Activated T-cell treated with anti-CD3 and anti-CD28 coated beads for 1 hour (primary cell): Measurements from ENCODE around the gene NAP1L4.
"Not testable (repeated sequence)": the region's sequence is repeated elsewhere in the genome, so short reads cannot be mapped to it uniquely, and the experiment has no call there.

ENCODE experiments used
- DNase-seq: peaks from one replicate; pipeline ENCODE4 v3.0.0-alpha.2; 2020; ENCODE audit warnings: low read depth

NAP1L4 gene

DNA sequence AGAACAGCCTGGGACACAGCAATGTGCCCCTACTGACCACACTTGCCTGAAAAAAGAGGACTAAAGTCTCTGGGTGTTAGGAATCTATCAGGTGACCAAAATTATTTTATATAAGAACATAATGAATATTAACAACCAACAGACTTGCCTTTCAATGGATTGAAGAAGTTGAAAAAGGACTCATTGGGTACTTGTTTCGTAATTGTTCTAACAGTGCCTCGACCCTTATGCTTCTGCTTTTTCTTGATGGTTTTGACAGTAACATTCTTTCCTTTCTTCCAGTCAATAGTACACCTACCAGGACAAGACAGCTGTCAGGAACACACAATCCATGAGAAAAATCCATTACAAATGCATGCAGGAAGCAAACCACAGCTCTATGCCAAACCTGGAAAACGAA lies 33.9 kb downstream of the NAP1L4 start:
- no peak for DNase-seq

- no peak for DNase-seq
Observed at GRCh38 chr11:2955906-2956476, 36.1 kb downstream of the NAP1L4 start.

DNA sequence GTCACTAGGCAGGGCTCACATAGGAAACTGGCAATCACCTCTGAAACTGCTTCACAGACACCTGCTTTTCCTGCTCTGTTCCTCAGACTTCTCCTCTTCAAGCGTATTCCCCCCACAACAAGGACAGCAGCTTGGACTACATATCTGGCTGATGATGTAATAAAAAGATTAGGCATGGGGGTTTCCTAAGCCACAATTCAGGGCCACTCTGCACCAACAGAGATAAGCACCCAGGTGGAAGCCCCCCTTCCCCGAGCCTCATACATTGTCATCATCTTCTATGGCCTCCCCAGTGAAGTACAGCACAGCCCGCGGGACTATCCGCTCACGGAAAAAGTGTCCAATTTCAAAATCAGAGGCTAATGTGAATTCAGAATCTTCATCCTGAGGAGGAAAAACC lies 37.9 kb downstream of the NAP1L4 start:
- DNase-seq = no peak

DNA sequence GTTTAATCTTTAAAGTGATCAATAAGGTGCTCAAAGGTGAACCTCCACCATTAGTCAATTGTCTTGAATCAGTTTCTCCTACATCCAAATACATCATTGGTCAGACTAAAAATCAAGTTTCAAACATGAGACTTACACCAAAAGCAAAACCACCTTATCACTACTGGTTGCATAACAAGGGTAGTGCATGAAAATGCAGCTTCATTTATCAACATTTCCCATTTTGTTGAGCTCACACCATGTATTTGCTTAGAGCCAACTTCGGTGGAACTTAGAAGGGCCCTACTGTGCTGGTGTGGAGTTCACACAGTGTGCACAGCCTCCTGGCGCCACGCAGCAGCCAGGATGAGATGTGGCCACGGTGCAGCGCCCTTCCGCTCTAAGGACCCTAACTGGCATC lies 39.8 kb downstream of the NAP1L4 start:
- DNase-seq = no peak

DNA sequence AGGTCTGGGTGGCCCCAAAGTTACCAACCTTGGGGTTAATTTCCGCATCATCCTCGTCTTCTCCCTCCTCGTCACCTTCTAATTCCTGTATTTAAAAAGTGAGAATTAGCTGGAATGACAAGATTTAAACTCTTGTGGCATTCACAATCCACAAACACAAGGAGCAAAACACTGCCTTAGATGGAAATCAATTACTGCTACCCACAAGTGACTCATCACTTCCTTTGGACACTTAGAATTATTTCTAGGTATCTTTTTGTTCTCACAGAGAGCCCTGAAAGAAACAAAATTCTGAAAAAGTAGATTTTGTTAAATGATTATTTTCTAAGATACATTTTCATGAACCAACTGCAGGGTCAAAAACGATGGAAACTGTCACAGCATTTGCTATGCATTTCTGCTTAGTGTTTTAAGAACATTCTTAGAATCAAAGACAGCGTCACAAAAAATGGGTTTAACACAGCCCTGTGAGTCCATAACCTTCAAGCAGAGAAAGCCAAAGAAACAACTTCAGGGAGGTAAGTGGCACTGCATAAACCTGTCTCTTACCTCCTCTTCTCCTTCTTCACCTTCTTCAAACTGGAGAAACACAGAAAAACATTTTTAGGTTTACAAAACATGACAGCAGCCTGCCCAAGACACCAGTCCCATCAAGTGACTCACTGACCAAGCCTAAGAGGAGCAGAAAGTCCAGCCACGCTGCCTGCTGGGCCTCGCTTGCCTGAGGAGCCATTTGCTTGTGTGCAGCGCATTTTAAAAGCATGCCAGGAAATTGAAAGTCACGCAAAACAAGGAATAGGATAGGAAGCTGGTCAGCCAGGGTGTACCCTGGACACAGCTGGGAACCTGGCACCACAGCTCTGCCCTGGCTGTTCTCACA lies 40.7 kb downstream of the NAP1L4 start:
- DNase-seq = no peak

DNA sequence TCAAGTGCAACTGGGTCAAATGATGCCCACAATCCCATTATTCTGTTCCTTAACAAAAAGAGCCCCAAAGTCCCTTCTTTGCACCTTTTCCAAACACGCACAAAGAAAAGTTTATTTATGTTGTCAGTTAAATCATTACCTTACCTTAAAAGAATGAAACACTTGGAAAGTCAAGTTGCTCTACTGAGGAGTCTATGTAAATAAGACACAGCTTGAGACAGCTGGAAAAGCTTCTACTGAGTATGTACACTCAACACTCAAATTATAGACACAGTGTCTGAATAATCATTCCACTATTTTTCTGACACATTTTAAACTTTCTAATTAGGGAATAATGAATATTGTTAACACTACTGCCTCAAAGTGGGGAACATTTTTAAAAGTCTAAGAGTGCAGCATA lies 41.3 kb downstream of the NAP1L4 start:
- no peak for DNase-seq

DNA sequence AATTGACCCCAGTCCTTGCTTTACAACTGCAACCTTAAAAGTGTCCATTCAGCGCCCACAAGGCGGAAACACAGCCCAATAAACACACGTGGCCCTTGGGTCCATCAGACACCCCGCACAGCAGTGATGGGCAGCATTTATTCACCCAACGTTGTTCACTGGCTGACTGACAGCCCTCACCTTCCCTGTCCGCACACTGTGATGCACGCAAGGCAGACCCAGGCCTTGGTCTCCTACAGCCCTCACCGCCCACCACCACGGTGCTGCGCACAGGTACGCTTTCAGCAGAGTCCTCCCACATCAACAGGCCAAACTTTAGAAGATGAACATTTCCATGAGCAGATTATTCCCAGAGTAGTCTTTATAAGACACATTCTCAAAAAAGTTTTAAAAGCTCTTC lies 42.2 kb downstream of the NAP1L4 start:
- no peak for DNase-seq

GRCh38 chr11:2947744-2948143 lies 44.4 kb downstream of the NAP1L4 start:
- no peak for DNase-seq

GRCh38 chr11:2945757-2946287 lies 46.3 kb downstream of the NAP1L4 start:
- no peak for DNase-seq

GRCh38 chr11:2945031-2945756 lies 46.9 kb downstream of the NAP1L4 start:
- DNase-seq = no peak

- no peak for DNase-seq
Observed at GRCh38 chr11:2944530-2944929, 47.6 kb downstream of the NAP1L4 start.

DNA sequence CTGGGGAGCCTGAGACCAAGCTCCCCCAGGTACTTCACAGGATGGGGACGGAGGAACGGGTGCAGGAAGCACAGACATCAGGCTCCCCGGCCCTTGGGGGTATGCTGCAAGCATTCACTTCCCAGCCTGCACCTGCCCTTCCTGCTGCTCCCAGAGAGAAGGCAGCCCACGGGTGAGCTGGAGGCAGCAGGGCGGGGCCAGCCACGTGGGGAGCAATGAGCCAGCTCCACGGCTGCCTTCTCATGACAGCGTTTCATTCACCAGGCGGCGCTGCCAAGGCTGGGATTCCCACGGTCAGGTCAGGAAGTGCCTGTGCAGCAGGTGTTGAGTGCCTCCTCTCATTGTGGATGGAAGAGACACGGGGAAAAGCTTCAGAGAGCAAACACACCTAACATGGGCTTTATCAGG lies 48.4 kb downstream of the NAP1L4 start:
- DNase-seq = no peak

GRCh38 chr11:2942872-2943710 lies 49.0 kb downstream of the NAP1L4 start:
- no peak for DNase-seq

- DNase-seq = no peak
Observed at GRCh38 chr11:2942447-2942846, 49.7 kb downstream of the NAP1L4 start.

- DNase-seq = no peak
Observed at GRCh38 chr11:2940921-2941821, 51.0 kb downstream of the NAP1L4 start.

DNA sequence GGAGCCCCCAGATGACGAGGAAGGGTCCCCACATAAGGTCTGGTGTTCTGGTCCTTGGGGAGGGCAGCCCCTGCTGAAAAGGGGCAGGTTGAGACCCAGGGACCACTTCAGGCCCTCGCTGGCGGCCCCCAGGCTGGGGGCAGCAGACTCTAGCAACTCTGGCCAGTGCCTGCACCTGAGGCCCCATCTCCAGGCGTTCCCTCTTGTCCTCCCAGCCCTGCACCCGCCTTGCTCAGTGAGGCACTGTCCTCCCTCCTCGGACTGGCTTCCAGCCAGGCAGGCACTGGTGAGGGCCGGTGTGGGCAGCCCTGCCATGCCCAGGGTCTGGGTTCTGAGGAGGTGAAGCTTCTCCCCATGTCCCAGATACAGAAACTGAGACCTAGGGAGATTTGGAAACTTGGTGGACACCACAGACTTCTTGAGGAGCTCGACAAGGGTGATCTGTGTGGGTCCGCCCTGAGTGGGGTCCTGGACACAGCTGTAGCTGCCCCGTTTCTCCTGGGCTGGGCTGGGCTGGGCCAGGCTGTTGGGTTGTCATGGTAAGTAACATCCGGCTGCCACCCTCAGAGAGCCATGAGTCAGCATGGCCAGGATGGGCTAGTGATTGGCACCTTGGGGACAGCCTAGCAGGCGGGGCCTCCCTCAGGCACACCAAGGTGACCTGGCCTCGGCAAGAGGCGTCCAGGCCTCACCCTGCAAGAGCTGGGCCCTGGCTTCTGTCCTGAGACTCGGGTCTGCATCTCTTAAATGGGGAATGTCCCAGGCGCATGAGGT lies 51.8 kb downstream of the NAP1L4 start:
- DNase-seq = no peak

GRCh38 chr11:2938458-2939418 lies 53.4 kb downstream of the NAP1L4 start:
- DNase-seq = not testable (repeated sequence)

GRCh38 chr11:2937641-2938457 lies 54.3 kb downstream of the NAP1L4 start:
- DNase-seq = not testable (repeated sequence)
